H9 (cell line): ENCODE results near the gene AMDHD2. TPM values are rescaled to one million over a fixed set of nuclear protein-coding genes. Genes with fewer than 3 reads are reported as not detected.

ENCODE experiments used
- DNase-seq: peaks from one replicate; pipeline ENCODE4 v3.0.0-alpha.2; 2017
- H2AFZ ChIP-seq: one replicate; pipeline ENCODE4 v1.6.1; 2013; ENCODE audit warnings: mild to moderate bottlenecking, low read length, control low read depth, moderate library complexity
- H2AK5ac ChIP-seq: 2 replicates; pipeline ENCODE4 v1.6.1; 2013; ENCODE audit warnings: low read length, control low read depth, mixed read lengths; ENCODE audit not compliant: insufficient read length
- H2BK120ac ChIP-seq: one replicate; pipeline ENCODE4 v1.6.1; 2013; ENCODE audit warnings: low read depth, mild to moderate bottlenecking, low read length, control low read depth, inconsistent platforms; ENCODE audit not compliant: poor library complexity, severe bottlenecking
- H2BK12ac ChIP-seq: 2 replicates; pipeline ENCODE4 v1.6.1; 2013; ENCODE audit warnings: low read length, control low read depth, mixed read lengths, low read depth; ENCODE audit not compliant: insufficient read length
- H2BK15ac ChIP-seq: 2 replicates; pipeline ENCODE4 v1.6.1; 2013; ENCODE audit warnings: low read depth, low read length, control low read depth
- H2BK20ac ChIP-seq: one replicate; pipeline ENCODE4 v1.6.1; 2013; ENCODE audit warnings: low read depth, mild to moderate bottlenecking, low read length, control low read depth, inconsistent platforms; ENCODE audit not compliant: poor library complexity, severe bottlenecking
- H2BK5ac ChIP-seq: 2 replicates; pipeline ENCODE4 v1.6.1; 2013; ENCODE audit warnings: low read length, control low read depth, mixed read lengths; ENCODE audit not compliant: insufficient read length
- H3K14ac ChIP-seq: 2 replicates; pipeline ENCODE4 v1.6.1; 2013; ENCODE audit warnings: low read length, control low read depth; ENCODE audit not compliant: insufficient read depth
- H3K18ac ChIP-seq: 2 replicates; pipeline ENCODE4 v1.6.1; 2013; ENCODE audit warnings: low read depth, mild to moderate bottlenecking, mixed read lengths, low read length, control low read depth; ENCODE audit not compliant: insufficient read length
- H3K23ac ChIP-seq: 2 replicates; pipeline ENCODE4 v1.6.1; 2013; ENCODE audit warnings: low read length, control low read depth, mixed read lengths, low read depth; ENCODE audit not compliant: insufficient read length
- H3K23me2 ChIP-seq: 2 replicates; pipeline ENCODE4 v1.6.1; 2013; ENCODE audit warnings: low read depth, mild to moderate bottlenecking, mixed read lengths, low read length, control low read depth; ENCODE audit not compliant: insufficient read length, poor library complexity, severe bottlenecking
- H3K27ac ChIP-seq: 2 replicates; pipeline ENCODE4 v1.5.1; 2013; ENCODE audit warnings: low read length, control low read depth, mixed read lengths, low read depth; ENCODE audit not compliant: insufficient read length
- H3K27me3 ChIP-seq: 2 replicates; pipeline ENCODE4 v1.6.1; 2013; ENCODE audit warnings: low read length, control low read depth, inconsistent platforms; ENCODE audit not compliant: insufficient read depth
- H3K4ac ChIP-seq: 2 replicates; pipeline ENCODE4 v1.6.1; 2013; ENCODE audit warnings: low read depth, mild to moderate bottlenecking, control low read depth, inconsistent platforms, low read length, moderate library complexity
- H3K4me1 ChIP-seq: 2 replicates; pipeline ENCODE4 v1.6.1; 2013; ENCODE audit warnings: low read length, control low read depth, inconsistent platforms; ENCODE audit not compliant: insufficient read depth
- H3K4me2 ChIP-seq: 2 replicates; pipeline ENCODE4 v1.6.1; 2013; ENCODE audit warnings: low read length, control low read depth, mixed read lengths; ENCODE audit not compliant: insufficient read length, insufficient read depth
- H3K56ac ChIP-seq: 2 replicates; pipeline ENCODE4 v1.6.1; 2013; ENCODE audit warnings: low read depth, mild to moderate bottlenecking, mixed read lengths, low read length, control low read depth; ENCODE audit not compliant: insufficient read length
- H3K79me1 ChIP-seq: 2 replicates; pipeline ENCODE4 v1.6.1; 2013; ENCODE audit warnings: low read depth, mild to moderate bottlenecking, moderate library complexity, low read length, control low read depth, inconsistent platforms; ENCODE audit not compliant: insufficient read depth, poor library complexity, severe bottlenecking
- H3K79me2 ChIP-seq: 2 replicates; pipeline ENCODE4 v1.6.1; 2013; ENCODE audit warnings: low read length, control low read depth, inconsistent platforms; ENCODE audit not compliant: insufficient read depth
- H3K9ac ChIP-seq: 2 replicates; pipeline ENCODE4 v1.6.1; 2013; ENCODE audit warnings: low read length, control low read depth, mixed read lengths; ENCODE audit not compliant: insufficient read length; ENCODE audit errors: extremely low read depth
- H3K9me3 ChIP-seq: one replicate; pipeline ENCODE4 v1.6.1; 2013; ENCODE audit warnings: low read depth, low read length, inconsistent platforms; ENCODE audit not compliant: control insufficient read depth
- H3T11ph ChIP-seq: one replicate; pipeline ENCODE4 v1.6.1; 2013; ENCODE audit warnings: mild to moderate bottlenecking, low read length, control low read depth, inconsistent platforms
- H4K20me1 ChIP-seq: one replicate; pipeline ENCODE4 v1.6.1; 2013; ENCODE audit not compliant: control insufficient read depth, insufficient read length, insufficient read depth
- H4K5ac ChIP-seq: 2 replicates; pipeline ENCODE4 v1.6.1; 2013; ENCODE audit warnings: low read depth, mild to moderate bottlenecking, mixed read lengths, low read length, control low read depth; ENCODE audit not compliant: insufficient read length
- H4K8ac ChIP-seq: replicated peaks from 2 replicates; pipeline ENCODE4 v1.6.1; 2013; ENCODE audit warnings: low read length, control low read depth, mixed read lengths, low read depth; ENCODE audit not compliant: insufficient read length
- H4K91ac ChIP-seq: 2 replicates; pipeline ENCODE4 v1.6.1; 2013; ENCODE audit warnings: low read depth, mild to moderate bottlenecking, moderate library complexity, mixed read lengths, low read length, control low read depth; ENCODE audit not compliant: insufficient read length
- H3K27ac Mint-ChIP-seq, 3 experiments: 2 replicates in 2 of 3; 3 replicates in 1 of 3; pipeline ENCODE4 v1.8.0; 2020 to 2021; ENCODE audit warnings: mixed read lengths in 3 of 3, mild to moderate bottlenecking in 1 of 3, moderate library complexity in 1 of 3
- H3K27me3 Mint-ChIP-seq: 2 replicates; pipeline ENCODE4 v1.8.0; 2021; ENCODE audit warnings: low read depth, mild to moderate bottlenecking, moderate library complexity, mixed read lengths
- H3K36me3 Mint-ChIP-seq, 3 experiments: 2 replicates in 2 of 3; 3 replicates in 1 of 3; pipeline ENCODE4 v1.8.0; 2020 to 2021; ENCODE audit warnings: low read depth in 3 of 3, mixed read lengths in 3 of 3; ENCODE audit not compliant: insufficient read depth in 1 of 3
- H3K4me1 Mint-ChIP-seq, 2 experiments: 2 replicates each; pipeline ENCODE4 v1.8.0; 2020; ENCODE audit warnings: mixed read lengths in 2 of 2
- H3K4me3 Mint-ChIP-seq, 2 experiments: 2 replicates in 1 of 2; 3 replicates in 1 of 2; pipeline ENCODE4 v1.8.0; 2020 to 2021; ENCODE audit warnings: mild to moderate bottlenecking in 2 of 2, mixed read lengths in 2 of 2, moderate library complexity in 1 of 2
- H3K9me3 Mint-ChIP-seq, 2 experiments: 2 replicates in 1 of 2; 3 replicates in 1 of 2; pipeline ENCODE4 v1.8.0; 2020; ENCODE audit warnings: mild to moderate bottlenecking in 2 of 2, mixed read lengths in 2 of 2, moderate library complexity in 1 of 2
- WGBS: extraction: QIAGEN DNeasy Blood & Tissue Kit; methylation state at CpG from one replicate; pipeline ENCODE4 v1.1.7; 2013; ENCODE audit warnings: missing lambda C conversion rate, low lambda C conversion rate, mixed read lengths; ENCODE audit not compliant: insufficient read length; ENCODE audit errors: extremely low coverage; 5-methylcytosine and 5-hydroxymethylcytosine counted together
- total RNA-seq: library from RNA; stranded (reverse); gene quantifications from 2 replicates; pipeline ENCODE4 v1.2.1, GENCODE V29; 2021
- TF ChIP-seq, protein P1 (sequence below): fragments of 200-600 bp; sonication (generic); conservative IDR thresholded peaks from 3 replicates; pipeline ENCODE4 v1.8.0; 2021; ENCODE audit warnings: antibody characterized with exemption, mild to moderate bottlenecking

AMDHD2 gene
- total RNA-seq, 1 experiment from 2014 or later: 61.5 TPM

DNA sequence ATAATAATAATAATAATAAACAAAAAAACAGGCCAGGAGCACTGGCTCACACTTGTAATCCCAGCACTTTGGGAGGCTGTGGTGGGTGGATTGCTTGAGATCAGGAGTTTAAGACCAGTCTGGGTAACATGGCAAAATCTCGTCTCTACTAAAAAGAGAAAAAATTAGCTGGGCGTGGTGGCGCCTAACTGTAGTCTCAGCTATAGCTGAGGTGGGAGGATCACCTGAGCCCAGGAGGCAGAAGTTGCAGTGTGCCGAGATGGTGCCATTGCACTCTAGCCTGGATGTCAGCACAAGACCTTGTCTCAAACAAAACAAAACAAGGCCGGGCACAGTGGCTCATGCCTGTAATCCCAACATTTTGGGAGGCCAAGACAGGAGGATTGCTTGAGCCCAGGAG is 25.1 kb upstream of the AMDHD2 start:
- H3K4me3 Mint-ChIP-seq: no peak overlapping the region
- no peak overlapping the region for H3K4ac ChIP-seq
- no peaks in the 10 kb centered on the region for H3K9me3 ChIP-seq
- no peak overlapping the region for H3K9ac ChIP-seq
- no peak overlapping the region for H4K5ac ChIP-seq
- H3K18ac ChIP-seq: no peak overlapping the region
- H2BK120ac ChIP-seq: no peak overlapping the region
- H3K27me3 ChIP-seq: no peaks in the 10 kb centered on the region
- H2AFZ ChIP-seq: no peak overlapping the region
- no peaks in the 10 kb centered on the region for H4K20me1 ChIP-seq
- TF ChIP-seq, protein P1, sequence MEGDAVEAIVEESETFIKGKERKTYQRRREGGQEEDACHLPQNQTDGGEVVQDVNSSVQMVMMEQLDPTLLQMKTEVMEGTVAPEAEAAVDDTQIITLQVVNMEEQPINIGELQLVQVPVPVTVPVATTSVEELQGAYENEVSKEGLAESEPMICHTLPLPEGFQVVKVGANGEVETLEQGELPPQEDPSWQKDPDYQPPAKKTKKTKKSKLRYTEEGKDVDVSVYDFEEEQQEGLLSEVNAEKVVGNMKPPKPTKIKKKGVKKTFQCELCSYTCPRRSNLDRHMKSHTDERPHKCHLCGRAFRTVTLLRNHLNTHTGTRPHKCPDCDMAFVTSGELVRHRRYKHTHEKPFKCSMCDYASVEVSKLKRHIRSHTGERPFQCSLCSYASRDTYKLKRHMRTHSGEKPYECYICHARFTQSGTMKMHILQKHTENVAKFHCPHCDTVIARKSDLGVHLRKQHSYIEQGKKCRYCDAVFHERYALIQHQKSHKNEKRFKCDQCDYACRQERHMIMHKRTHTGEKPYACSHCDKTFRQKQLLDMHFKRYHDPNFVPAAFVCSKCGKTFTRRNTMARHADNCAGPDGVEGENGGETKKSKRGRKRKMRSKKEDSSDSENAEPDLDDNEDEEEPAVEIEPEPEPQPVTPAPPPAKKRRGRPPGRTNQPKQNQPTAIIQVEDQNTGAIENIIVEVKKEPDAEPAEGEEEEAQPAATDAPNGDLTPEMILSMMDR: no peak
- H3K9me3 Mint-ChIP-seq: no peaks in the 10 kb centered on the region
- WGBS: no CpG with 5 or more reads among the region's 5 CpGs
- peaks cover 0 to 18% (median 4%) of the 10 kb centered on the region in 3 experiments; a peak in 4 of 7 replicates for H3K36me3 Mint-ChIP-seq
- H3K56ac ChIP-seq: no peak overlapping the region
- DNase-seq: no peak
- H3K23ac ChIP-seq: no peak overlapping the region
- no peak overlapping the region for H3T11ph ChIP-seq
- no peak overlapping the region for H2BK5ac ChIP-seq
- no peak overlapping the region for H4K8ac ChIP-seq
- H2BK12ac ChIP-seq: no peak overlapping the region
- no peaks in the 10 kb centered on the region for H3K4me1 ChIP-seq
- no peaks in the 10 kb centered on the region for H3K23me2 ChIP-seq
- H3K27me3 Mint-ChIP-seq: no peaks in the 10 kb centered on the region
- H3K79me2 ChIP-seq: no peaks in the 10 kb centered on the region
- H2BK15ac ChIP-seq: no peak overlapping the region
- no peaks in the 10 kb centered on the region for H3K79me1 ChIP-seq
- no peak overlapping the region for H4K91ac ChIP-seq
- no peak overlapping the region for H3K27ac Mint-ChIP-seq
- H3K4me1 Mint-ChIP-seq: no peaks in the 10 kb centered on the region
- H3K27ac ChIP-seq: no peak overlapping the region
- H2BK20ac ChIP-seq: no peak overlapping the region
- no peak overlapping the region for H3K14ac ChIP-seq
- H2AK5ac ChIP-seq: no peak overlapping the region
- H3K4me2 ChIP-seq: no peak overlapping the region
